ENCODE data around the gene BLMH. TPM values are rescaled to one million over a fixed set of nuclear protein-coding genes. Genes with fewer than 3 reads are reported as not detected.

BLMH gene
- total RNA-seq, 1 donor from 2014 or later, result 87.1 TPM

DNA sequence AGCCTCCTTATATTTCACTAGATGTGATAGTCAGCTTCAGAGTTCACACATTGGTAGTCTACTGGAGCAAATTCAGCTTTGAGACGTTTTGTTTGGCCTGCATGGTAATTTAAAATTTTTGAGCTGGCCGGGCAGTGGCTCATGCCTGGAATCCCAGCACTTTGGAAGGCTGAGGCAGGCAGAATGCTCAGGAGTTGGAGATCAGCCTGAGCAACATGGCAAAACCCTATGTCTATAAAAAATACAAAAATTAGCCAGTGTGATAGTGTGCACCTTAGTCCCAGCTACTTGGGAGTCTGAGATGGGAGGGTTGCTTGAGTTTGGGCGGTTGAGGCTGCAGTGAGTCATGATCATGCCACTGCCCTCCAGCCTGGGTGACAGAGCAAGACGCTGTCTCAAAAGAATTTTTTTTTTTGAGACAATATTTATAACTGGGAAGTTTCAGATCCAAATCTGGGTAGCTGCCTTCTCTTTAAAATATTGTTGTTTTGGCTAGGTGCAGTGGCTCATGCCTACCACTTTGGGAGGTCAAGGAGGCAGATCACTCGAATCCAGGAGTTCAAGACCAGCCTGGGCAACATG, 4.8 kb upstream of the BLMH start:
- Mint-ChIP-seq H3K4me1 (no peaks in the 10 kb centered on the region), H3K4me3 (no peak overlapping the region), H3K27me3 (ENCODE audit: low read depth) (peaks cover 6% of the 10 kb centered on the region), H3K36me3 (ENCODE audit: low read depth) (no peaks in the 10 kb centered on the region), H3K27ac (ENCODE audit: unreplicated experiment) (no peak overlapping the region), H3K9me3 (peaks cover 7% of the 10 kb centered on the region)
- TF ChIP-seq, protein P1, sequence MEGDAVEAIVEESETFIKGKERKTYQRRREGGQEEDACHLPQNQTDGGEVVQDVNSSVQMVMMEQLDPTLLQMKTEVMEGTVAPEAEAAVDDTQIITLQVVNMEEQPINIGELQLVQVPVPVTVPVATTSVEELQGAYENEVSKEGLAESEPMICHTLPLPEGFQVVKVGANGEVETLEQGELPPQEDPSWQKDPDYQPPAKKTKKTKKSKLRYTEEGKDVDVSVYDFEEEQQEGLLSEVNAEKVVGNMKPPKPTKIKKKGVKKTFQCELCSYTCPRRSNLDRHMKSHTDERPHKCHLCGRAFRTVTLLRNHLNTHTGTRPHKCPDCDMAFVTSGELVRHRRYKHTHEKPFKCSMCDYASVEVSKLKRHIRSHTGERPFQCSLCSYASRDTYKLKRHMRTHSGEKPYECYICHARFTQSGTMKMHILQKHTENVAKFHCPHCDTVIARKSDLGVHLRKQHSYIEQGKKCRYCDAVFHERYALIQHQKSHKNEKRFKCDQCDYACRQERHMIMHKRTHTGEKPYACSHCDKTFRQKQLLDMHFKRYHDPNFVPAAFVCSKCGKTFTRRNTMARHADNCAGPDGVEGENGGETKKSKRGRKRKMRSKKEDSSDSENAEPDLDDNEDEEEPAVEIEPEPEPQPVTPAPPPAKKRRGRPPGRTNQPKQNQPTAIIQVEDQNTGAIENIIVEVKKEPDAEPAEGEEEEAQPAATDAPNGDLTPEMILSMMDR (conservative IDR thresholded peaks at IDR 0.05), result no peak
- no peak for DNase-seq (ENCODE audit: low read depth, low spot score)

DNA sequence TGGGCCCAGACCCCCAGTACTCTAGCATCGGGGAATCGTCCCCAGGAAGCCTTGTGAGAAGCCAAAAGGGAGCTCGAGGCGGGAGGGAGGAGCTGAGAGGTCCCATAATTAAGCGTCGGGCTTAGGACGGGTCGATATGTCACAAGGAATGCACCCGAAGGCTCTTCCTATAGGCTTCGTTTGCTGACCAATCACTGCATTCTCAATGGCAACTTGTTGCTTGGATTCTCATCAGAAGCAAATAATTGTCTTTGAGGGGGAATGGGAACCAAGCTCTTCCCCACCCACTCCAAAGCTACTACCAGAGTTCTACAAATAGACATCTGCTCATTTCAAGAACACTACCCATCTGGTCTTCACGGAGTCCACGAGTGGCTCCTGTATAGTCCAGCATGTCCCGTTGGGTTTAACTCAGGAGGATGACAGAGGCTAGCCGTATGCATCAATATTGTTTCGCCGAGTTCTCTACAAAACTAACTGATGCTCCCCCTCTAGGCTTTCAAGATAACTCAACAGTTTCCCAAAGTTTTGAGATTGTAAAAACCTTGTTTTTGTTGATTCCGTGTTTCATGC, 628 bp upstream of the BLMH start:
- TF ChIP-seq, protein P1 (conservative IDR thresholded peaks at IDR 0.05), result no peak
- no peaks in the 10 kb centered on the region for H3K36me3 Mint-ChIP-seq (ENCODE audit: low read depth)
- H3K4me3 Mint-ChIP-seq, result no peak overlapping the region
- H3K9me3 Mint-ChIP-seq, result no peaks in the 10 kb centered on the region
- peaks cover 14% of the 10 kb centered on the region for H3K4me1 Mint-ChIP-seq
- no peak for DNase-seq (ENCODE audit: low read depth, low spot score)
- peaks cover 7% of the 10 kb centered on the region for H3K27me3 Mint-ChIP-seq (ENCODE audit: low read depth)
- no peak overlapping the region for H3K27ac Mint-ChIP-seq (ENCODE audit: unreplicated experiment)

DNA sequence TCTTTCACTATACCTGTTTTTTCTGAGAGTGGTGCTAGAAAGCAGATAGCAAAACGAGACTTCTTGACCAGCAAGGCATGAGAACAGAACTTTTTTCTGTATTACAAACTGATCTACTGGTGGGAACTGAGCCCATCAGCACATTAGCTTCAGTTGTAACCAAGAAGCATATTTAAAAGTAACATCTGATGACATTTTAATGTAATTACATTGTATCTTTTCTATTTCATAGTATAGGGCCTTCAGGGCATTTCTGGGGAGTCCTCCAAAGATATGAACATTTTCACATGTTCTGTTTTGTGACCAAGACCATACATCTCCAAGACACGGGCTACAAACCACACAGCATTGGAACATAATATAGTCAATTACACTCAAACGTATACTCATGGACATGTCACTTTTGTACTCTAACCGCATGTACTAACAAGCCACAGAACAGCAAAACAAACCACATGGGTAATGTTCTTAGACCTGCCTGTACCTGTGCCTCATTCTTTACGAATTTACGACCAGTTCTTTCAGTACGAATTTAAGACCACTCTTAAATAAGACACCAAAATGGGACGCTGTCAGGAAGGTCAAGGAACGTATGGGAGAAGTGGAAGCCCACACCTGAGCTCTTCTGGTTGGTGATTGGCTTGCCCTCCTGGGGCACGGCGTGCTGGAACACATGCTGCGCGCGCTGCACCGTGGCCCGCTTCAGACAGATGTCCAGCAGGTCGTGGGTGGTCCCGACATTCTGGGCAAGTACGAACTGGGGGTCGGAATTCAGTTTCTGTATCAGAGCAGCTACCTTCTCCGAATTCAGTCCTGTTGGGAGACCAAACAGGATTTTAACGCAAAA, 825 bp downstream of the BLMH start:
- H3K4me3 Mint-ChIP-seq, result peak overlapping the region; percentile 93
- peak; percentile 41 for DNase-seq (ENCODE audit: low read depth, low spot score)
- H3K27me3 Mint-ChIP-seq (ENCODE audit: low read depth), result peaks cover 4% of the 10 kb centered on the region
- H3K36me3 Mint-ChIP-seq (ENCODE audit: low read depth), result peaks cover 2% of the 10 kb centered on the region
- no peaks in the 10 kb centered on the region for H3K9me3 Mint-ChIP-seq
- peak overlapping the region; percentile 53 for H3K27ac Mint-ChIP-seq (ENCODE audit: unreplicated experiment)
- TF ChIP-seq, protein P1 (conservative IDR thresholded peaks at IDR 0.05), result no peak
- peaks cover 14% of the 10 kb centered on the region for H3K4me1 Mint-ChIP-seq

DNA sequence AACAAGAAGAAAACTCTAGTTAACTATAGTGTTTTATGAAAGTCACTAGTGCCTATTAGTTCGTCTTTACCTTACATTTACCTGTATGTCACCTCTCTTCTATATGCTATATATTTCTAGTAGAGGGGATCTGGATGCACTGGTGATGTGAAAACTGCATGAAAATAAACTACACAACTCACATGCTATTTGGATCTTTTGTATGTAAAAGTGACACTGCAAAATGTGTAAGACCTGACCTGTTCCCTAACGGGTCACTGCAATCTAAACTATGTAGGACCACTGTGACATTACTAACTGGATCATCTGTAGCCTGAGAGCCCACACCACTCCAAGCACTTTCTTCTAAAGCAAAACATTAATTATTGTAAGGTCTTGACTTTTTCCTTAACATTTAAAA, 1.7 kb downstream of the BLMH start:
- DNase-seq (ENCODE audit: low read depth, low spot score), result no peak
- Mint-ChIP-seq H3K4me3 (peak overlapping the region; percentile 93), H3K36me3 (ENCODE audit: low read depth) (peaks cover 2% of the 10 kb centered on the region)

DNA sequence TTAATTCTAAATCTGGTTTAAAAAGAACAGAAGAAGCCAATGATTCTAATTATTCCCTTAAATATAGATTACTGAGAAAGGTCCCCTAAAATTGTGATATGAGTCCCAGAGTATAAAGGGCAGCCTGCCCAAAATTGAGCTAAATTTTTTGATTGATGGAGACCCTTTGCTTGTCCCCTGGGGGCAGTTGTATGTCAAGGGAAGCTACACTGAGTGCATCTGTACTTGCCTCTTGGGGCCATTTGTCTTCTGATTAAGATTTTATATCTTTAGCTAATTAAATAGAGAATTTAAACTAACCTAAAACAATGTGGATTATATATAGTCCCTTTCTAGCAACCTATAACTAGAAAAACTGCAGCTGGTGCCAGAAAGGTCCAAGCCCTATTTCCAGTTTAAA, 12.6 kb downstream of the BLMH start:
- TF ChIP-seq, protein P1 (conservative IDR thresholded peaks at IDR 0.05), result no peak
- peaks cover 3% of the 10 kb centered on the region for H3K36me3 Mint-ChIP-seq (ENCODE audit: low read depth)
- H3K27ac Mint-ChIP-seq (ENCODE audit: unreplicated experiment), result no peak overlapping the region
- H3K4me3 Mint-ChIP-seq, result no peak overlapping the region
- H3K4me1 Mint-ChIP-seq, result no peaks in the 10 kb centered on the region
- no peak for DNase-seq (ENCODE audit: low read depth, low spot score)
- H3K27me3 Mint-ChIP-seq (ENCODE audit: low read depth), result no peaks in the 10 kb centered on the region
- H3K9me3 Mint-ChIP-seq, result no peaks in the 10 kb centered on the region

More for the DNA sequence above, 1.7 kb downstream of the BLMH start:
- Mint-ChIP-seq H3K27ac (ENCODE audit: unreplicated experiment) (no peak overlapping the region), H3K27me3 (ENCODE audit: low read depth) (peaks cover 4% of the 10 kb centered on the region), H3K9me3 (no peaks in the 10 kb centered on the region), H3K4me1 (peaks cover 14% of the 10 kb centered on the region)
- TF ChIP-seq, protein P1 (conservative IDR thresholded peaks at IDR 0.05), result no peak
